HepG2 (cell line): ENCODE measurements around the gene TBC1D22A. TPM values are rescaled to one million over a fixed set of nuclear protein-coding genes. Genes with fewer than 3 reads are reported as not detected.

ENCODE experiments used
- ARNTL ChIP-seq: sonication (generic); formaldehyde crosslinking; IDR thresholded peaks from 2 replicates; pipeline ENCODE4 v1.4.0; 2020; ENCODE audit warnings: mild to moderate bottlenecking, missing genetic modification reagents
- CEBPG ChIP-seq: IDR thresholded peaks from 2 replicates; pipeline ENCODE4 v1.6.1; 2016
- CENPBD1 ChIP-seq: sonication (generic); formaldehyde crosslinking; IDR thresholded peaks from 2 replicates; pipeline ENCODE4 v1.8.0; 2022; ENCODE audit warnings: missing genetic modification reagents, low read depth, mild to moderate bottlenecking, borderline replicate concordance
- ELF1 ChIP-seq: sonication (generic); formaldehyde crosslinking; IDR thresholded peaks from 2 replicates; pipeline ENCODE4 v1.4.0; 2020; ENCODE audit warnings: missing genetic modification reagents
- ETV6 ChIP-seq: sonication (generic); formaldehyde crosslinking; conservative IDR thresholded peaks from 2 replicates; pipeline ENCODE4 v1.4.0; 2020; ENCODE audit warnings: missing genetic modification reagents
- HOXA9 ChIP-seq: sonication (generic); formaldehyde crosslinking; IDR thresholded peaks from 2 replicates; pipeline ENCODE4 v1.8.1; 2022; ENCODE audit warnings: missing genetic modification reagents, mild to moderate bottlenecking, moderate library complexity, borderline replicate concordance
- KAT8 ChIP-seq: IDR thresholded peaks from 2 replicates; pipeline ENCODE4 v1.6.1; 2016; ENCODE audit warnings: missing genetic modification reagents, missing compliant biosample characterization
- MIER3 ChIP-seq: IDR thresholded peaks from 2 replicates; pipeline ENCODE4 v1.6.1; 2016; ENCODE audit warnings: missing compliant biosample characterization, borderline replicate concordance
- SRY ChIP-seq: sonication (generic); formaldehyde crosslinking; IDR thresholded peaks from 2 replicates; pipeline ENCODE4 v1.8.0; 2022; ENCODE audit warnings: mild to moderate bottlenecking, missing genetic modification reagents
- ZNF143 ChIP-seq: sonication (generic); formaldehyde crosslinking; IDR thresholded peaks from 2 replicates; pipeline ENCODE4 v1.4.0; 2020; ENCODE audit warnings: missing genetic modification reagents
- ZNF7 ChIP-seq: IDR thresholded peaks from 2 replicates; pipeline ENCODE4 v1.6.1; 2016; ENCODE audit warnings: missing biosample characterization, missing genetic modification reagents
- ZNF878 ChIP-seq: sonication (generic); formaldehyde crosslinking; IDR thresholded peaks from 2 replicates; pipeline ENCODE4 v1.8.1; 2023; ENCODE audit warnings: mild to moderate bottlenecking, missing genetic modification reagents, moderate library complexity
- polyA plus RNA-seq, 8 experiments: library from polyadenylated mRNA; depleted of rRNA in 3 of 8; stranded (reverse) in 7 of 8; unstranded in 1 of 8; fragments of >200 nt; fragmentation: Illumina TruSeq in 4 of 8; extraction: Trizol in 4 of 8; gene quantifications; 2 replicates each; pipeline versions ENCODE4 v1.2.1 to v1.2.3, GENCODE V29; 2011 to 2016; ENCODE audit warnings: low read depth in 4 of 8, missing spikeins in 1 of 8, mixed read lengths in 1 of 8; ENCODE audit not compliant: insufficient read depth in 1 of 8
- total RNA-seq, 5 experiments: library from RNA; depleted of rRNA; stranded (reverse); fragments of >200 nt; fragmentation: Illumina TruSeq; extraction: Trizol; gene quantifications; 2 replicates each; pipeline ENCODE4 v1.2.3, GENCODE V29; 2016; ENCODE audit warnings: low read depth in 1 of 5
- TF ChIP-seq, protein P1 (sequence below), 2 experiments: sonication (generic) in 1 of 2; formaldehyde crosslinking in 1 of 2; IDR thresholded peaks; 2 replicates each; pipeline versions ENCODE4 v1.4.0 to v1.6.1; 2018 to 2020; ENCODE audit warnings: missing genetic modification reagents in 2 of 2, borderline replicate concordance in 1 of 2, low read depth in 1 of 2, mild to moderate bottlenecking in 1 of 2, missing biosample characterization in 1 of 2
- TF ChIP-seq, protein P2 (sequence below): sonication (generic); formaldehyde crosslinking; IDR thresholded peaks from 2 replicates; pipeline ENCODE4 v1.5.0; 2020; ENCODE audit warnings: missing genetic modification reagents
- TF ChIP-seq, protein P3 (sequence below): sonication (generic); formaldehyde crosslinking; IDR thresholded peaks from 2 replicates; pipeline ENCODE4 v1.8.0; 2022; ENCODE audit warnings: mild to moderate bottlenecking, missing genetic modification reagents, moderate library complexity
- TF ChIP-seq, protein P4 (sequence below): sonication (generic); formaldehyde crosslinking; IDR thresholded peaks from 2 replicates; pipeline ENCODE4 v1.5.0; 2020; ENCODE audit warnings: mild to moderate bottlenecking, missing genetic modification reagents, borderline replicate concordance
- TF ChIP-seq, protein P5 (sequence below): sonication (generic); formaldehyde crosslinking; conservative IDR thresholded peaks from 2 replicates; pipeline ENCODE4 v1.4.0; 2020; ENCODE audit warnings: missing genetic modification reagents

TBC1D22A gene
- total and polyA plus RNA-seq, 2 of the 13 experiments (the other 11 are each of a cell fraction or from before 2014, with no cell fraction given) = 17.3 to 18.0 TPM

DNA sequence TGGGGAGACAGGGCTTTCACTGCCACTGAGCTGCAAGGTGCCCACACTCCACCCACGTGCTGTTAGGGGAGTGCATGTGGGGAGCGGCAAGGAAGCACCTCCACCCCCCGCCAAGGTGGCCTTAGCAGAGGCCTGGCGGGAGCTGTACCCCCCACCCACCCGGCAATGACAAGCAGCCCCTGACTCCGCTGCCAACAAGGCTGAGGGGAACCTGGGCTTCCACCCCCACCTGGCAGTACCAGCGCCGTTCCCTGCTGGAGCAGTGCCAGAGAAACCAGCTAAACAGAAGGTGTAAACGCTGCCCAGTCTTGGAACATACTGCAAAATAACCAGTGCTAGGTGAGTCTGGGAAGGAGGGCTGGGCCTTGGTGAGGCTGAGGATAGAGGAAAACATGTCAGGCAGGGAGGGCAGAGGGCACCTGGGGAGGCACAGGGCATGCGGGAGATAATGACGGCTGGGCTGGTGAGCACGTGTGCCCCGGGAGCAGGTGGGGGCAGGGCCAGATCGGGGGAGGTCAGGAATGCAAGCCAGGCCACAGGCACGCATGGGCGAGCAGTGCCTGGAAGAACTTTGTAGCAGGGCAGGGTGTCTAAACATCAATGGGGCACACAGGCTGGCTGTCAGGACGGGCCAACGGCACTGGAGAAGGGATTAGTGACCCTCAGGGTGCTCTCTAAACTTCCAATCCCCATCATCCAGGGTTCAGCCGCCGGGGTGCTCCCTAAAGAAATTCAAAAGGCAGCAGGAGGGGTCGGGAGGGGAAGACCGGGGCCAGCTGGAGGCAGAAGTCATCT, 31.0 kb upstream of the TBC1D22A start (continued):
- TF ChIP-seq ETV6 (CRISPR knock-in tag) (no peak), ARNTL (CRISPR knock-in tag) (peak; percentile 96), ZNF143 (CRISPR knock-in tag) (peak; percentile 54; the same call in 1 of the 2 replicates), SRY (0 out of 2 replicates have a peak, but pooled peaks have one; percentile 19), CENPBD1 (CRISPR knock-in tag) (no peak), CEBPG (peak; percentile 35; the same call in 1 of the 2 replicates), KAT8 (CRISPR knock-in tag) (peak; percentile 41; the same call in 1 of the 2 replicates), HOXA9 (CRISPR knock-in tag) (no peak), MIER3 (CRISPR knock-in tag) (peak; percentile 90; the same call in 1 of the 2 replicates), ELF1 (CRISPR knock-in tag) (no peak), ZNF7 (CRISPR knock-in tag) (no peak), ZNF878 (peak; percentile 97)
- TF ChIP-seq, protein P1, sequence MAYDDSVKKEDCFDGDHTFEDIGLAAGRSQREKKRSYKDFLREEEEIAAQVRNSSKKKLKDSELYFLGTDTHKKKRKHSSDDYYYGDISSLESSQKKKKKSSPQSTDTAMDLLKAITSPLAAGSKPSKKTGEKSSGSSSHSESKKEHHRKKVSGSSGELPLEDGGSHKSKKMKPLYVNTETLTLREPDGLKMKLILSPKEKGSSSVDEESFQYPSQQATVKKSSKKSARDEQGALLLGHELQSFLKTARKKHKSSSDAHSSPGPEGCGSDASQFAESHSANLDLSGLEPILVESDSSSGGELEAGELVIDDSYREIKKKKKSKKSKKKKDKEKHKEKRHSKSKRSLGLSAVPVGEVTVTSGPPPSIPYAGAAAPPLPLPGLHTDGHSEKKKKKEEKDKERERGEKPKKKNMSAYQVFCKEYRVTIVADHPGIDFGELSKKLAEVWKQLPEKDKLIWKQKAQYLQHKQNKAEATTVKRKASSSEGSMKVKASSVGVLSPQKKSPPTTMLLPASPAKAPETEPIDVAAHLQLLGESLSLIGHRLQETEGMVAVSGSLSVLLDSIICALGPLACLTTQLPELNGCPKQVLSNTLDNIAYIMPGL (CRISPR knock-in tag; IDR thresholded peaks at IDR 0.05; ENCODE audit: borderline replicate concordance in 1 of 2, low read depth in 1 of 2) = peak; percentile 62 to 75; a peak in 1 of 4 replicates
- TF ChIP-seq, protein P2, sequence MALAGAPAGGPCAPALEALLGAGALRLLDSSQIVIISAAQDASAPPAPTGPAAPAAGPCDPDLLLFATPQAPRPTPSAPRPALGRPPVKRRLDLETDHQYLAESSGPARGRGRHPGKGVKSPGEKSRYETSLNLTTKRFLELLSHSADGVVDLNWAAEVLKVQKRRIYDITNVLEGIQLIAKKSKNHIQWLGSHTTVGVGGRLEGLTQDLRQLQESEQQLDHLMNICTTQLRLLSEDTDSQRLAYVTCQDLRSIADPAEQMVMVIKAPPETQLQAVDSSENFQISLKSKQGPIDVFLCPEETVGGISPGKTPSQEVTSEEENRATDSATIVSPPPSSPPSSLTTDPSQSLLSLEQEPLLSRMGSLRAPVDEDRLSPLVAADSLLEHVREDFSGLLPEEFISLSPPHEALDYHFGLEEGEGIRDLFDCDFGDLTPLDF = no peak
- TF ChIP-seq, protein P3, sequence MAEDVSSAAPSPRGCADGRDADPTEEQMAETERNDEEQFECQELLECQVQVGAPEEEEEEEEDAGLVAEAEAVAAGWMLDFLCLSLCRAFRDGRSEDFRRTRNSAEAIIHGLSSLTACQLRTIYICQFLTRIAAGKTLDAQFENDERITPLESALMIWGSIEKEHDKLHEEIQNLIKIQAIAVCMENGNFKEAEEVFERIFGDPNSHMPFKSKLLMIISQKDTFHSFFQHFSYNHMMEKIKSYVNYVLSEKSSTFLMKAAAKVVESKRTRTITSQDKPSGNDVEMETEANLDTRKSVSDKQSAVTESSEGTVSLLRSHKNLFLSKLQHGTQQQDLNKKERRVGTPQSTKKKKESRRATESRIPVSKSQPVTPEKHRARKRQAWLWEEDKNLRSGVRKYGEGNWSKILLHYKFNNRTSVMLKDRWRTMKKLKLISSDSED (CRISPR knock-in tag) = no peak
- TF ChIP-seq, protein P4, sequence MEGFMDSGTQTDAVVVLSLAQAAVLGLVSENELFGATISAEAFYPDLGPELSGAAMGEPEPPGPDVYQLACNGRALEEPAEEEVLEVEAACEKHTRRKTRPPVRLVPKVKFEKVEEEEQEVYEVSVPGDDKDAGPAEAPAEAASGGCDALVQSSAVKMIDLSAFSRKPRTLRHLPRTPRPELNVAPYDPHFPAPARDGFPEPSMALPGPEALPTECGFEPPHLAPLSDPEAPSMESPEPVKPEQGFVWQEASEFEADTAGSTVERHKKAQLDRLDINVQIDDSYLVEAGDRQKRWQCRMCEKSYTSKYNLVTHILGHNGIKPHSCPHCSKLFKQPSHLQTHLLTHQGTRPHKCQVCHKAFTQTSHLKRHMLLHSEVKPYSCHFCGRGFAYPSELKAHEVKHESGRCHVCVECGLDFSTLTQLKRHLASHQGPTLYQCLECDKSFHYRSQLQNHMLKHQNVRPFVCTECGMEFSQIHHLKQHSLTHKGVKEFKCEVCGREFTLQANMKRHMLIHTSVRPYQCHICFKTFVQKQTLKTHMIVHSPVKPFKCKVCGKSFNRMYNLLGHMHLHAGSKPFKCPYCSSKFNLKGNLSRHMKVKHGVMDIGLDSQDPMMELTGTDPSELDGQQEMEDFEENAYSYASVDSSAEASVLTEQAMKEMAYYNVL (CRISPR knock-in tag) = 0 out of 2 replicates have a peak, but pooled peaks have one; percentile 29
- TF ChIP-seq, protein P5, sequence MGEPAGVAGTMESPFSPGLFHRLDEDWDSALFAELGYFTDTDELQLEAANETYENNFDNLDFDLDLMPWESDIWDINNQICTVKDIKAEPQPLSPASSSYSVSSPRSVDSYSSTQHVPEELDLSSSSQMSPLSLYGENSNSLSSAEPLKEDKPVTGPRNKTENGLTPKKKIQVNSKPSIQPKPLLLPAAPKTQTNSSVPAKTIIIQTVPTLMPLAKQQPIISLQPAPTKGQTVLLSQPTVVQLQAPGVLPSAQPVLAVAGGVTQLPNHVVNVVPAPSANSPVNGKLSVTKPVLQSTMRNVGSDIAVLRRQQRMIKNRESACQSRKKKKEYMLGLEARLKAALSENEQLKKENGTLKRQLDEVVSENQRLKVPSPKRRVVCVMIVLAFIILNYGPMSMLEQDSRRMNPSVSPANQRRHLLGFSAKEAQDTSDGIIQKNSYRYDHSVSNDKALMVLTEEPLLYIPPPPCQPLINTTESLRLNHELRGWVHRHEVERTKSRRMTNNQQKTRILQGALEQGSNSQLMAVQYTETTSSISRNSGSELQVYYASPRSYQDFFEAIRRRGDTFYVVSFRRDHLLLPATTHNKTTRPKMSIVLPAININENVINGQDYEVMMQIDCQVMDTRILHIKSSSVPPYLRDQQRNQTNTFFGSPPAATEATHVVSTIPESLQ = no peak
